HG02623 (cell line): ENCODE measurements around the gene CSHL1.
"Not testable (repeated sequence)": the region's sequence is repeated elsewhere in the genome, so short reads cannot be mapped to it uniquely, and the experiment has no call there.

Experiments used
- ATAC-seq: cut with Tn5 transposase; IDR thresholded peaks from one replicate; pipeline ENCODE4 v1.9.1; 2021; ENCODE audit warnings: moderate library complexity; ENCODE audit not compliant: unreplicated experiment

Gene CSHL1

GRCh38 chr17:63919311-63919723 is 8.3 kb upstream of the CSHL1 start:
- ATAC-seq: peak; percentile 66

- ATAC-seq: not testable (repeated sequence)
These were observed 7.8 kb upstream of the CSHL1 start, which contains the start of gene GH1 for GRCh38 chr17:63918789-63919305. Gene GH1, minus strand, starts transcription at chr17:63918839. Its CDS starts 63 bp downstream, at chr17:63918776.

GRCh38 chr17:63918305-63918704 is 7.2 kb upstream of the CSHL1 start:
- no peak for ATAC-seq

GRCh38 chr17:63917646-63918045 is 6.6 kb upstream of the CSHL1 start:
- ATAC-seq: no peak

GRCh38 chr17:63917206-63917605 is 6.1 kb upstream of the CSHL1 start:
- not testable (repeated sequence) for ATAC-seq

GRCh38 chr17:63916566-63917185 is 5.6 kb upstream of the CSHL1 start:
- ATAC-seq: no peak

GRCh38 chr17:63915753-63916152 is 4.7 kb upstream of the CSHL1 start:
- not testable (repeated sequence) for ATAC-seq

GRCh38 chr17:63914471-63914870 is 3.4 kb upstream of the CSHL1 start:
- no peak for ATAC-seq

- ATAC-seq: no peak
These were observed 621 bp upstream of the CSHL1 start for GRCh38 chr17:63911657-63912100.

- no peak for ATAC-seq
These were observed 962 bp downstream of the CSHL1 start for GRCh38 chr17:63910096-63910495.

GRCh38 chr17:63909586-63909985 is 1.5 kb downstream of the CSHL1 start:
- not testable (repeated sequence) for ATAC-seq

GRCh38 chr17:63907161-63907778 is 3.8 kb downstream of the CSHL1 start:
- not testable (repeated sequence) for ATAC-seq

GRCh38 chr17:63904796-63905195 is 6.3 kb downstream of the CSHL1 start:
- ATAC-seq: not testable (repeated sequence)

GRCh38 chr17:63903787-63904201 is 7.3 kb downstream of the CSHL1 start:
- not testable (repeated sequence) for ATAC-seq

GRCh38 chr17:63901971-63902370 is 9.1 kb downstream of the CSHL1 start:
- not testable (repeated sequence) for ATAC-seq

GRCh38 chr17:63898899-63899798 is 11.9 kb downstream of the CSHL1 start:
- ATAC-seq: not testable (repeated sequence)

GRCh38 chr17:63896524-63897354 is 14.3 kb downstream of the CSHL1 start, which contains the start of gene CSH1:
Gene CSH1, minus strand, starts transcription at chr17:63896574. Its CDS starts 63 bp downstream, at chr17:63896511.
- ATAC-seq: not testable (repeated sequence)

- not testable (repeated sequence) for ATAC-seq
These were observed 16.2 kb downstream of the CSHL1 start for GRCh38 chr17:63894821-63895220.

GRCh38 chr17:63894021-63894420 is 17.0 kb downstream of the CSHL1 start:
- not testable (repeated sequence) for ATAC-seq
